Lower leg skin (tissue), 4 donors: Measurements from ENCODE around the gene S100Z. TPM values are rescaled to one million over a fixed set of nuclear protein-coding genes. Genes with fewer than 3 reads are reported as not detected.

ENCODE experiments used
- DNase-seq, 2 donors: peaks; one replicate each; pipeline ENCODE4 v3.0.0-alpha.2; 2019; ENCODE audit warnings: low spot score in 2 of 2
- H3K4me3 ChIP-seq: fragments of 200-600 bp; sonication (generic); 2 replicates; pipeline ENCODE4 v1.5.1; 2017; ENCODE audit warnings: mild to moderate bottlenecking, low read depth; ENCODE audit not compliant: poor library complexity, severe bottlenecking
- POLR2A ChIP-seq, 2 donors: fragments of 450-650 bp; IDR thresholded peaks; one replicate each; pipeline ENCODE4 v1.6.1; 2016 to 2017; ENCODE audit warnings: antibody characterized with exemption in 2 of 2, mild to moderate bottlenecking in 1 of 2, moderate library complexity in 1 of 2
- WGBS, 2 donors: methylation state at CpG; one replicate each; pipeline ENCODE4 v1.1.5; 2018; 5-methylcytosine and 5-hydroxymethylcytosine counted together
- intact Hi-C: fragments of 100-400 bp; cut with DNase I; formaldehyde crosslinking; loops from one replicate; pipeline ENCODE4 v1.15.0; 2023; ENCODE audit warnings: low total_unique reads
- total RNA-seq, 4 donors: library from RNA; depleted of rRNA; stranded (reverse); fragments of >200 nt; gene quantifications; one replicate each; pipeline ENCODE4 v1.1.0, GENCODE V29; 2016
- TF ChIP-seq, protein P1 (sequence below), 3 donors: fragments of 450-650 bp; IDR thresholded peaks; one replicate each; pipeline ENCODE4 v1.5.1; 2016; ENCODE audit warnings: antibody characterized with exemption in 3 of 3, mild to moderate bottlenecking in 3 of 3, moderate library complexity in 2 of 3

S100Z gene
- total RNA-seq, 4 donors from 2014 or later, result not detected

DNA sequence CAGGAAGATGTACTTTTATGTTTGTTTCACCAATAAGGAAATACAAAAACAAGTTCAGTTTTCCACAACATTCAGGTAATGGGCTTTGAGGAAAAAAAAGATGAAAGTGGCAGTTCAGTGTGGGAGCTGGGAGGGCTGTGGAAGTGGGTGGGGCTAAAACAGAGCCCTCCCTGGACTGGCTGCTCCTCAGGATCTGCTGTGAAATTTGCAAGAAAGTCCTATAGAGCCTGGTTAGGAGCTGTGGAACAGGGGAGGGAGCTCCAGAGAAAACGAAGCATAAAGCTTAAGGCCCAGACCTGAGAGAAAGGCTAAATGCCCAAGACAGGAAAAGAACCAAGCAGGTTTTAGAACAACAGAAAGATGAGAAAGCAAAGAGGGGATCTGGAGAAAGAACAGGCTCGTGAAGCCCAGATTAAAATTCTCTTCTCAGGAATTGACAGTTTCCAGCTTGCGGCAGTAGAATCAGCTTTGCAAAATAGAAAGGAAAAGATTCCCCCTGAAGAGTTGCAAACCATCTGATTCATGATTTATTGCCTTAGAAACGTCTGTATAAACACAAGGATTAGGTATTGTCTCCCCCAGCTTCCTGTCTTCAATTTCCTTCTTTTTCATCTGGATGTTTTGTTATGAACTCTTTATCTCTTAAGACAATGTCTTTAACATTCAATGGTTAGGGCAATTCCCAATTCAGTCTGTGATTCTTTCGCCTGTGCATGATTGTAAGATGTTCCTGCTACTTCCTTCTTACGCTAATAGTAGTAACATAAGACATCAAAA is 76.7 kb downstream of the S100Z start:
- DNase-seq, result no peak
- 52 to 55% methylated on average over 6 of the region's 6 CpGs for WGBS, 2 donors
- intact Hi-C loops, result no loop called here
- H3K4me3 ChIP-seq, result no peak overlapping the region
- TF ChIP-seq, protein P1, sequence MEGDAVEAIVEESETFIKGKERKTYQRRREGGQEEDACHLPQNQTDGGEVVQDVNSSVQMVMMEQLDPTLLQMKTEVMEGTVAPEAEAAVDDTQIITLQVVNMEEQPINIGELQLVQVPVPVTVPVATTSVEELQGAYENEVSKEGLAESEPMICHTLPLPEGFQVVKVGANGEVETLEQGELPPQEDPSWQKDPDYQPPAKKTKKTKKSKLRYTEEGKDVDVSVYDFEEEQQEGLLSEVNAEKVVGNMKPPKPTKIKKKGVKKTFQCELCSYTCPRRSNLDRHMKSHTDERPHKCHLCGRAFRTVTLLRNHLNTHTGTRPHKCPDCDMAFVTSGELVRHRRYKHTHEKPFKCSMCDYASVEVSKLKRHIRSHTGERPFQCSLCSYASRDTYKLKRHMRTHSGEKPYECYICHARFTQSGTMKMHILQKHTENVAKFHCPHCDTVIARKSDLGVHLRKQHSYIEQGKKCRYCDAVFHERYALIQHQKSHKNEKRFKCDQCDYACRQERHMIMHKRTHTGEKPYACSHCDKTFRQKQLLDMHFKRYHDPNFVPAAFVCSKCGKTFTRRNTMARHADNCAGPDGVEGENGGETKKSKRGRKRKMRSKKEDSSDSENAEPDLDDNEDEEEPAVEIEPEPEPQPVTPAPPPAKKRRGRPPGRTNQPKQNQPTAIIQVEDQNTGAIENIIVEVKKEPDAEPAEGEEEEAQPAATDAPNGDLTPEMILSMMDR (IDR thresholded peaks at IDR 0.05), result no peak
- no peak for TF ChIP-seq POLR2A (IDR thresholded peaks at IDR 0.05)

DNA sequence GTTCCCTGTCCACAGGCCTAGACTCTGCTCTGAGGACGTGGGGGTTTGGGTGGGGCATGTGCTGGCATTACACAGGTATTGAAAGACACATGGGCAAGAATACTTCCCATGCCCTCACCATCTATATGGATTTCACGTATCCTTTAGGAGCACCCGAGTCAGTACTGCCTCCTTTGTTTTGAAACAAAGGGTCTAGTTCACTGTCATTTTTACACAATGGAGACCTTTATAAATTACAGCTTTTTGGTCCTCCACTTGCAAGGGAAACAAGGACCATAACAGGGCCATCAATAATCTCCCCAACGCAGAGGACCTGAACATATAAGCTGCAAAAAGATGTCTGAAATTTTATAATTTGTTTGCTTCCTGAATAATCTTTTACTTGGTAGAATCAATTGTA is 78.1 kb downstream of the S100Z start:
- intact Hi-C loops, result no loop called here
- no peak for DNase-seq
- 72 to 77% methylated on average over 4 of the region's 4 CpGs for WGBS, 2 donors
- no peak for TF ChIP-seq POLR2A (IDR thresholded peaks at IDR 0.05)
- TF ChIP-seq, protein P1 (IDR thresholded peaks at IDR 0.05), result no peak
- no peak overlapping the region for H3K4me3 ChIP-seq

GRCh38 chr5:76930083-76930482 is 80.3 kb downstream of the S100Z start:
- no peak for DNase-seq
- TF ChIP-seq, protein P1 (IDR thresholded peaks at IDR 0.05), result no peak
- TF ChIP-seq POLR2A (IDR thresholded peaks at IDR 0.05), result no peak
- no peak overlapping the region for H3K4me3 ChIP-seq
- WGBS, 2 donors, result 80 to 83% methylated on average over 4 of the region's 4 CpGs
- intact Hi-C loops, result no loop called here

GRCh38 chr5:76938177-76938576 is 88.4 kb downstream of the S100Z start:
- no peak overlapping the region for H3K4me3 ChIP-seq
- no peak for DNase-seq
- intact Hi-C loops, result no loop called here
- TF ChIP-seq POLR2A (IDR thresholded peaks at IDR 0.05), result no peak
- TF ChIP-seq, protein P1 (IDR thresholded peaks at IDR 0.05), result no peak

DNA sequence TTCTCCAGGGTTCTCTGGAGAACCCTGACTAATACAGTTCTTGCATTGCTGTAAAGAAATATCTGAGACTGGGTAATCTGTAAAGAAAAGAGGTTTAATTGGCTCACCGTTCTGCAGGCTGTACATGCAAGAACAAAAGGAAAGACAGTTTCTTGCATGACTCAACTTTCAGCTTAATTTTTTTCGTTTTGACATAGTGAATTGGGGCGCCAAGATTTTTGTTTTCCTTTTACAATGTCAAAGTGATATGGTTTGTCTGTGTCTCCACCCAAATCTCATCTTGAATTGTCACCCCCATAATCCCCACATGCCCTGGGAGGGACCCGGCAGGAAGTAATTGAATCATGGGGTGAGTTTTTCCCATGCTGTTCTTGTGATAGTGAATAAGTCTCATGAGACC is 91.2 kb downstream of the S100Z start:
- 70 to 83% methylated on average over 4 of the region's 4 CpGs for WGBS, 2 donors
- no peak for DNase-seq
- H3K4me3 ChIP-seq, result no peak overlapping the region
- TF ChIP-seq, protein P1 (IDR thresholded peaks at IDR 0.05), result no peak
- no peak for TF ChIP-seq POLR2A (IDR thresholded peaks at IDR 0.05)
- intact Hi-C loops, result no loop called here

DNA sequence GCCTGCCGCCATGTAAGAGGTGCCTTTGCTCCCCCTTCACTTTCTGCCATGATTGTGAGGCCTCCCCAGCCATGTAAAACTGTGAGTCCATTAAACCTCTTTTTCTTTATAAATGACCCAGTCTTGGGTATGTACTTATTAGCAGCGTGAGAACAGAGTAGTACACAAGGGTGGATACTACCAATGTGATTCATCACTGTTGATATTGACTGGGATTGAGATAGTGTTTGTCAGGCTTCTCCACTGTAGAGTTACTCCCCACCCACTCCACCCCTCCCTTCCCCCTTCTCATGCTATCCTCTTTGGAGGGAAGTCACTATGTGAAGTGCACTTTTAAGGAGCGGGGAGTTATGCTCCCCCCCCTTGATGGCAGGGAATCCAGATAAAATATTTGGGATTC is 91.6 kb downstream of the S100Z start:
- intact Hi-C loops, result no loop called here
- TF ChIP-seq, protein P1 (IDR thresholded peaks at IDR 0.05), result no peak
- TF ChIP-seq POLR2A (IDR thresholded peaks at IDR 0.05), result no peak
- WGBS, 2 donors, result 94 to 97% methylated on average over 3 of the region's 3 CpGs
- H3K4me3 ChIP-seq, result no peak overlapping the region
- DNase-seq, result no peak
